Breast epithelium (tissue), 4 donors: Measurements from ENCODE around the gene SLX4IP. TPM values are rescaled to one million over a fixed set of nuclear protein-coding genes. Genes with fewer than 3 reads are reported as not detected.

ENCODE experiments used
- DNase-seq, 2 donors: peaks; one replicate each; pipeline ENCODE4 v3.0.0-alpha.2; 2019; ENCODE audit warnings: low spot score in 2 of 2
- H3K27ac ChIP-seq, 2 donors: fragments of 200-600 bp; sonication (generic) in 1 of 2; one replicate each; pipeline ENCODE4 v1.5.1; 2016 to 2019; ENCODE audit warnings: mild to moderate bottlenecking in 1 of 2
- H3K27me3 ChIP-seq, 2 donors: fragments of 200-600 bp; sonication (generic) in 1 of 2; one replicate each; pipeline versions ENCODE4 v1.5.1 to v1.6.0; 2017 to 2019; ENCODE audit warnings: control low read depth in 1 of 2, mild to moderate bottlenecking in 1 of 2
- H3K36me3 ChIP-seq: fragments of 200-600 bp; one replicate; pipeline ENCODE4 v1.5.1; 2019
- H3K4me1 ChIP-seq, 2 donors: fragments of 200-600 bp; sonication (generic); one replicate each; pipeline ENCODE4 v1.5.1; 2016 to 2019; ENCODE audit warnings: control low read depth in 1 of 2
- H3K4me3 ChIP-seq, 3 donors: fragments of 200-600 bp; sonication (generic); 1 replicate in 2 of 3; 2 replicates in 1 of 3; pipeline ENCODE4 v1.5.1; 2016 to 2019; ENCODE audit warnings: mild to moderate bottlenecking in 3 of 3, moderate library complexity in 2 of 3
- H3K9me3 ChIP-seq, 2 donors: fragments of 200-600 bp; sonication (generic) in 1 of 2; one replicate each; pipeline ENCODE4 v1.5.1; 2016 to 2019; ENCODE audit warnings: control low read depth in 1 of 2
- POLR2A ChIP-seq: fragments of 450-650 bp; IDR thresholded peaks from one replicate; pipeline ENCODE4 v1.6.1; 2016; ENCODE audit warnings: antibody characterized with exemption, mild to moderate bottlenecking, moderate library complexity
- POLR2AphosphoS5 ChIP-seq, 3 donors: sonication (generic); formaldehyde crosslinking; IDR thresholded peaks; one replicate each; pipeline ENCODE4 v1.6.1; 2017; ENCODE audit warnings: antibody characterized with exemption in 3 of 3
- intact Hi-C: fragments of 100-400 bp; cut with DNase I; formaldehyde crosslinking; loops from one replicate; pipeline ENCODE4 v1.15.1; 2023; ENCODE audit warnings: low total_unique reads
- total RNA-seq, 3 donors: library from RNA; depleted of rRNA; stranded (reverse); fragments of >200 nt; gene quantifications; one replicate each; pipeline ENCODE4 v1.1.0, GENCODE V29; 2016
- TF ChIP-seq, protein P1 (sequence below), 3 donors: fragments of 450-650 bp; IDR thresholded peaks; one replicate each; pipeline ENCODE4 v1.5.1; 2016 to 2017; ENCODE audit warnings: antibody characterized with exemption in 3 of 3, mild to moderate bottlenecking in 3 of 3, moderate library complexity in 3 of 3

SLX4IP gene
- total RNA-seq, 3 donors from 2014 or later: 4.2 to 6.9 (median 5.9) TPM

GRCh38 chr20:10654630-10655029, 219.5 kb downstream of the SLX4IP start:
- H3K9me3 ChIP-seq: no peaks in the 10 kb centered on the region
- peak overlapping the region; percentile 48 to 82 for H3K27ac ChIP-seq
- peak overlapping the region in 1 of 3 donors; percentile 4 for H3K4me3 ChIP-seq
- no peaks in the 10 kb centered on the region for H3K27me3 ChIP-seq
- no peaks in the 10 kb centered on the region for H3K4me1 ChIP-seq
- no peak for DNase-seq
- intact Hi-C loops: no loop called here
- TF ChIP-seq POLR2A (no peak), POLR2AphosphoS5 (IDR thresholded peaks at IDR 0.05) (no peak)
- TF ChIP-seq, protein P1, sequence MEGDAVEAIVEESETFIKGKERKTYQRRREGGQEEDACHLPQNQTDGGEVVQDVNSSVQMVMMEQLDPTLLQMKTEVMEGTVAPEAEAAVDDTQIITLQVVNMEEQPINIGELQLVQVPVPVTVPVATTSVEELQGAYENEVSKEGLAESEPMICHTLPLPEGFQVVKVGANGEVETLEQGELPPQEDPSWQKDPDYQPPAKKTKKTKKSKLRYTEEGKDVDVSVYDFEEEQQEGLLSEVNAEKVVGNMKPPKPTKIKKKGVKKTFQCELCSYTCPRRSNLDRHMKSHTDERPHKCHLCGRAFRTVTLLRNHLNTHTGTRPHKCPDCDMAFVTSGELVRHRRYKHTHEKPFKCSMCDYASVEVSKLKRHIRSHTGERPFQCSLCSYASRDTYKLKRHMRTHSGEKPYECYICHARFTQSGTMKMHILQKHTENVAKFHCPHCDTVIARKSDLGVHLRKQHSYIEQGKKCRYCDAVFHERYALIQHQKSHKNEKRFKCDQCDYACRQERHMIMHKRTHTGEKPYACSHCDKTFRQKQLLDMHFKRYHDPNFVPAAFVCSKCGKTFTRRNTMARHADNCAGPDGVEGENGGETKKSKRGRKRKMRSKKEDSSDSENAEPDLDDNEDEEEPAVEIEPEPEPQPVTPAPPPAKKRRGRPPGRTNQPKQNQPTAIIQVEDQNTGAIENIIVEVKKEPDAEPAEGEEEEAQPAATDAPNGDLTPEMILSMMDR (IDR thresholded peaks at IDR 0.05): no peak
- H3K36me3 ChIP-seq: no peaks in the 10 kb centered on the region

GRCh38 chr20:10655720-10656669, 220.9 kb downstream of the SLX4IP start:
- no peak overlapping the region for H3K4me3 ChIP-seq
- H3K27me3 ChIP-seq: no peaks in the 10 kb centered on the region
- peak overlapping the region; percentile 15 to 48 for H3K27ac ChIP-seq
- intact Hi-C loops: no loop called here
- no peak for DNase-seq
- H3K4me1 ChIP-seq: no peaks in the 10 kb centered on the region
- H3K36me3 ChIP-seq: no peaks in the 10 kb centered on the region
- TF ChIP-seq, protein P1 (IDR thresholded peaks at IDR 0.05): no peak
- TF ChIP-seq POLR2AphosphoS5 (IDR thresholded peaks at IDR 0.05) (no peak), POLR2A (no peak)
- no peaks in the 10 kb centered on the region for H3K9me3 ChIP-seq

DNA sequence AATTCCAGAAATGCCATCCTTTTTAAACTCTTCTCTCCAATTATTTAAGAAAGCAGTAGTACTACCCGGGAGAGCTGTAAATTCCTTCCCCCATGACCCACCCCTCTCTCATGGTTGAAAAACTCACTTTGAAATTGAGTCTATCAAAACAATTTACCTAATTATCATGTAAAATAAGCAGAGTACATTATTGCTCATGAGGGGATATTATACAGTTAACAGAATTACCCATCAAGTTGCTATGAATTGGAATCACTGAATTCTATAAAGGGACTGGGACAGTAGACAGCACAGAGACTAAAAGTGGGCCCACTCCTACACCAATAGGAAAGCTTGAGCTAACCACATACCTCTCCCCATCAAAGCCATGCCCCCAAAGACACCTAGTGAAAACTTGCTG, 222.3 kb downstream of the SLX4IP start:
- Histone ChIP-seq H3K4me1 (no peaks in the 10 kb centered on the region), H3K27ac (peak overlapping the region in 1 of 2 donors; percentile 49), H3K9me3 (no peaks in the 10 kb centered on the region), H3K36me3 (no peaks in the 10 kb centered on the region), H3K4me3 (no peak overlapping the region), H3K27me3 (no peaks in the 10 kb centered on the region)
- intact Hi-C loops: no loop called here
- TF ChIP-seq POLR2A (no peak), POLR2AphosphoS5 (IDR thresholded peaks at IDR 0.05) (no peak)
- TF ChIP-seq, protein P1 (IDR thresholded peaks at IDR 0.05): no peak
- no peak for DNase-seq

GRCh38 chr20:10658051-10658823, 223.1 kb downstream of the SLX4IP start:
- Histone ChIP-seq H3K27ac (peak overlapping the region in 1 of 2 donors; percentile 49), H3K27me3 (no peaks in the 10 kb centered on the region), H3K9me3 (no peaks in the 10 kb centered on the region), H3K4me3 (no peak overlapping the region), H3K36me3 (no peaks in the 10 kb centered on the region), H3K4me1 (no peaks in the 10 kb centered on the region)
- TF ChIP-seq, protein P1 (IDR thresholded peaks at IDR 0.05): no peak
- TF ChIP-seq POLR2A (no peak), POLR2AphosphoS5 (IDR thresholded peaks at IDR 0.05) (no peak)
- DNase-seq: no peak
- intact Hi-C loops: no loop called here
